CD8-positive, alpha-beta memory T cell (primary cell): ENCODE data around the gene ATAD3B. TPM values are rescaled to one million over a fixed set of nuclear protein-coding genes. Genes with fewer than 3 reads are reported as not detected.
"Not testable (repeated sequence)": the region's sequence is repeated elsewhere in the genome, so short reads cannot be mapped to it uniquely, and the experiment has no call there.

ENCODE experiments used
- CTCF ChIA-PET: fragments of 350-600 bp; sonication (Branson Sonifier 250); formaldehyde crosslinking; loops from one replicate; lab custom pipeline; 2021; ENCODE audit warnings: antibody characterized with exemption; lab: Charles Lee
- POLR2A ChIA-PET: fragments of 350-600 bp; sonication (Branson Sonifier 250); formaldehyde crosslinking; loops from one replicate; lab custom pipeline; 2021; ENCODE audit warnings: antibody characterized with exemption; lab: Charles Lee
- DNase-seq, 5 donors: peaks; one replicate each; pipeline versions ENCODE4 v3.0.0 to v3.0.0-alpha.2; 2020 to 2022; ENCODE audit warnings: mixed read lengths in 1 of 5
- H3K27ac ChIP-seq: one replicate; pipeline ENCODE4 v1.7.0; 2013; ENCODE audit warnings: low read depth, mild to moderate bottlenecking, low read length, moderate library complexity
- H3K27me3 ChIP-seq: 2 replicates; pipeline ENCODE4 v1.7.0; 2013; ENCODE audit warnings: low read length, mild to moderate bottlenecking; ENCODE audit not compliant: insufficient read depth, poor library complexity, severe bottlenecking
- H3K36me3 ChIP-seq: 2 replicates; pipeline ENCODE4 v1.7.0; 2013; ENCODE audit warnings: mild to moderate bottlenecking, low read length, moderate library complexity; ENCODE audit not compliant: insufficient read depth
- H3K4me1 ChIP-seq: 2 replicates; pipeline ENCODE4 v1.7.0; 2013; ENCODE audit warnings: mild to moderate bottlenecking, low read length, moderate library complexity; ENCODE audit not compliant: insufficient read depth
- H3K4me3 ChIP-seq: 2 replicates; pipeline ENCODE4 v1.7.0; 2013; ENCODE audit warnings: mild to moderate bottlenecking, low read length
- H3K9me3 ChIP-seq: 2 replicates; pipeline ENCODE4 v1.7.0; 2013; ENCODE audit warnings: mild to moderate bottlenecking, low read length
- H3K27ac Mint-ChIP-seq, 8 donors: one replicate each; pipeline ENCODE4 v1.8.0; 2020 to 2021; ENCODE audit warnings: mixed read lengths in 8 of 8, mild to moderate bottlenecking in 6 of 8, inconsistent platforms in 3 of 8, moderate library complexity in 3 of 8
- H3K27me3 Mint-ChIP-seq, 2 donors: one replicate each; pipeline ENCODE4 v1.8.0; 2020 to 2021; ENCODE audit warnings: mixed read lengths in 2 of 2, mild to moderate bottlenecking in 1 of 2, moderate library complexity in 1 of 2
- H3K36me3 Mint-ChIP-seq, 3 donors: one replicate each; pipeline ENCODE4 v1.8.0; 2020 to 2021; ENCODE audit warnings: mixed read lengths in 3 of 3, inconsistent platforms in 1 of 3, mild to moderate bottlenecking in 1 of 3
- H3K4me1 Mint-ChIP-seq, 3 donors: one replicate each; pipeline ENCODE4 v1.8.0; 2020 to 2021; ENCODE audit warnings: mixed read lengths in 3 of 3, inconsistent platforms in 1 of 3, mild to moderate bottlenecking in 1 of 3
- H3K4me3 Mint-ChIP-seq, 7 donors: one replicate each; pipeline ENCODE4 v1.8.0; 2020 to 2021; ENCODE audit warnings: mixed read lengths in 7 of 7, mild to moderate bottlenecking in 6 of 7, moderate library complexity in 4 of 7, inconsistent platforms in 2 of 7
- H3K9me3 Mint-ChIP-seq, 5 donors: one replicate each; pipeline ENCODE4 v1.8.0; 2020 to 2022; ENCODE audit warnings: mixed read lengths in 5 of 5, mild to moderate bottlenecking in 3 of 5, moderate library complexity in 2 of 5, inconsistent platforms in 1 of 5
- polyA plus RNA-seq: library from polyadenylated mRNA; unstranded; fragments of 300-500 nt; fragmentation: Illumina TruSeq; gene quantifications from one replicate; pipeline ENCODE4 v1.2.3, GENCODE V29; 2021
- total RNA-seq, 2 experiments: library from RNA; stranded (reverse); gene quantifications; one replicate each; pipeline ENCODE4 v1.2.3, GENCODE V29; 2021

The ATAD3B gene
- total and polyA plus RNA-seq, 3 experiments from 2014 or later, result 7.9 to 86.6 (median 81.6) TPM

- H3K4me3 Mint-ChIP-seq, H3K27ac Mint-ChIP-seq, CTCF ChIA-PET, H3K4me1 Mint-ChIP-seq, H3K36me3 ChIP-seq, H3K27ac ChIP-seq, H3K4me3 ChIP-seq, POLR2A ChIA-PET, H3K27me3 ChIP-seq, H3K9me3 Mint-ChIP-seq, H3K27me3 Mint-ChIP-seq, DNase-seq, H3K9me3 ChIP-seq, H3K4me1 ChIP-seq: not testable (repeated sequence)
- H3K36me3 Mint-ChIP-seq, result peaks cover 10 to 57% (median 19%) of the 10 kb centered on the region in 3 donors
These were observed 22.7 kb downstream of the ATAD3B start for GRCh38 chr1:1494311-1494710.

DNA sequence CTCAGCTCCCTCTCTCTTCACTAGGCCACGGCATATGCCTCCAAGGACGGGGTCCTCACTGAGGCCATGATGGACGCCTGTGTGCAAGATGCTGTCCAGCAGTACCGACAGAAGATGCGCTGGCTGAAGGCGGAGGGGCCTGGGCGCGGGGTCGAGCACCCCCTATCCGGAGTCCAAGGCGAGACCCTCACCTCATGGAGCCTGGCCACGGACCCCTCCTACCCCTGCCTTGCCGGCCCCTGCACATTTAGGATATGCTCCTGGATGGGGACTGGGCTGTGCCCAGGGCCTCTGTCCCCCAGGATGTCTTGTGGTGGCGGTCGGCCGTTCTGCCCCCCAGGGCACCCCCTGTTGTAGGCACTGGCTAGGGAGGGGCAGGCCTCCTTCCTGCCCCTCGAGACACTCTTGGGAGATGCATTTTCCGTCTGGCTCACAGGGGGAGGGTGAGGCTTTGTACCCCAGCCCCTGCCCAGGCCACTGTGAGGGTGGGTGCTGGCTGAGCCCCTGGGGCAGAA lies 24.0 kb downstream of the ATAD3B start:
- H3K27ac ChIP-seq, H3K9me3 Mint-ChIP-seq, H3K4me3 ChIP-seq, DNase-seq, H3K27me3 ChIP-seq, H3K9me3 ChIP-seq, H3K27me3 Mint-ChIP-seq, CTCF ChIA-PET, H3K4me1 Mint-ChIP-seq, H3K27ac Mint-ChIP-seq, H3K36me3 ChIP-seq, H3K4me3 Mint-ChIP-seq, H3K4me1 ChIP-seq, POLR2A ChIA-PET: not testable (repeated sequence)
- peaks cover 9 to 46% (median 19%) of the 10 kb centered on the region in 3 donors for H3K36me3 Mint-ChIP-seq

DNA sequence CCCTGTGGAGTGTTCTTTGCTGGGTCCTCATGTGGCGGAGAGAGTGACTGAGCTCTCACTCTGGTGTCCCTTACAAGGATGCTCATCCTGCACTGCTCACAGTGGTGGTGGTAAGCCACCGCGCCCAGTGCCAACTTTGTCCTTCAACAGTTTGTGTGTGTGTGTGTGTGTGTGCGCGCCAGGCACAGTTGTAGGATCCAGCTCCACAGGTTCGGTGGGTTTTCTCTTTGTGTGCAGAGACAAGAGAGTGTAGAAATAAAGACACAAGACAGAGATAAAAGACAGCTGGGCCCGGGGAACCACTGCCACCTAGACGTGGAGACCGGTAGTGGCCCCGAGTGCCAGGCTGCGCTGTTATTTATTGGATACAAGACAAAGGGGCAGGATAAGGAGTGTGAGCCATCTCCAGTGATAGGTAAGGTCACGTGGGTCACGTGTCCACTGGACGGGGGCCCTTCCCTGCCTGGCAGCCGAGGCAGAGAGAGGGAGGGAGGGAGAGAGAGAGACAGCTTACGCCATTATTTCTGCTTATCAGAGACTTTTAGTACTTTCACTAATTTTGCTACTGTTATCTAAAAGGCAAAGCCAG lies 33.3 kb downstream of the ATAD3B start:
- not testable (repeated sequence) for H3K9me3 ChIP-seq, H3K36me3 ChIP-seq, H3K4me1 ChIP-seq, H3K27me3 Mint-ChIP-seq, H3K27me3 ChIP-seq, H3K27ac ChIP-seq, H3K4me3 ChIP-seq, H3K9me3 Mint-ChIP-seq, H3K36me3 Mint-ChIP-seq
- Mint-ChIP-seq H3K4me1 (peaks cover 8 to 14% (median 12%) of the 10 kb centered on the region in 3 donors), H3K4me3 (peak overlapping the region; percentile 65 to 87 (median 82)), H3K27ac (peak overlapping the region; percentile 53 to 98 (median 94))
- peak; percentile 55 to 77 (median 62) for DNase-seq
- POLR2A ChIA-PET, result interaction anchor here (0.7 kb wide), 1 partner anchor 12 kb away, joined by 3 read pairs; no protein-coding TSS in a partner anchor
- CTCF ChIA-PET, result interaction anchor here (0.8 to 1.7 kb wide), 3 partner anchors 64 to 105 kb away, joined by 3 to 6 read pairs (median 3); no protein-coding TSS in a partner anchor

DNA sequence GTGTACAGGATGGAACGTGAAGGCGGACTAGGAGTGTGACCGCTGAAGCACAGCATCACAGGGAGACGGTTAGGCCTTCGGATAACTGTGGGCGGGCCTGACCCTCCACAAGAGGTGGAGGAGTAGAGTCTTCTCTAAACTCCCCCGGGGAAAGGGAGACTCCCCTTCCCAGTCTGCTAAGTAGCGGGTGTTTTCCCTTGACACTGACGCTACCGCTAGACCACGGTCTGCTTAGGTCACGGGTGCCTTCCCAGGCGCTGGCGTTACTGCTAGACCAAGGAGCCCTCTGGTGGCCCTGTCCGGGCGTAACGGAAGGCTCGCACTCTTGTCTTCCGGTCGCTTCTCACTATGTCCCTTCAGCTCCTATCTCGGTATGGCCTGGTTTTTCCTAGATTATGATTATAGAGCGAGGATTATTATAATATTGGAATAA lies 33.8 kb downstream of the ATAD3B start:
- H3K4me3 ChIP-seq, H3K36me3 Mint-ChIP-seq, H3K27me3 ChIP-seq, H3K9me3 Mint-ChIP-seq, H3K4me1 ChIP-seq, POLR2A ChIA-PET, H3K9me3 ChIP-seq, H3K27ac ChIP-seq, H3K36me3 ChIP-seq, H3K27me3 Mint-ChIP-seq: not testable (repeated sequence)
- H3K4me1 Mint-ChIP-seq, result peaks cover 8 to 14% (median 12%) of the 10 kb centered on the region in 3 donors
- H3K4me3 Mint-ChIP-seq, result peak overlapping the region; percentile 65 to 87 (median 82)
- H3K27ac Mint-ChIP-seq, result peak overlapping the region in 7 of 8 donors; percentile 53 to 98 (median 95)
- DNase-seq, result peak in 1 of 5 donors; percentile 18
- CTCF ChIA-PET, result interaction anchor here (0.9 to 1.7 kb wide), 2 partner anchors 64 to 200 kb away, joined by 3 to 6 read pairs; no protein-coding TSS in a partner anchor

- CTCF ChIA-PET, result interaction anchor here (0.9 to 1.7 kb wide), 2 partner anchors 65 to 201 kb away, joined by 3 to 6 read pairs; no protein-coding TSS in a partner anchor
- H3K27ac ChIP-seq, H3K27me3 Mint-ChIP-seq, H3K9me3 Mint-ChIP-seq, H3K9me3 ChIP-seq, H3K27me3 ChIP-seq, H3K36me3 Mint-ChIP-seq, POLR2A ChIA-PET, DNase-seq, H3K36me3 ChIP-seq, H3K4me3 ChIP-seq, H3K4me1 ChIP-seq: not testable (repeated sequence)
- Mint-ChIP-seq H3K27ac (peak overlapping the region in 7 of 8 donors; percentile 1 to 95 (median 84)), H3K4me1 (peaks cover 8 to 16% (median 13%) of the 10 kb centered on the region in 3 donors), H3K4me3 (peak overlapping the region; percentile 28 to 87 (median 68))
These were observed 34.2 kb downstream of the ATAD3B start for GRCh38 chr1:1505801-1506200.

DNA sequence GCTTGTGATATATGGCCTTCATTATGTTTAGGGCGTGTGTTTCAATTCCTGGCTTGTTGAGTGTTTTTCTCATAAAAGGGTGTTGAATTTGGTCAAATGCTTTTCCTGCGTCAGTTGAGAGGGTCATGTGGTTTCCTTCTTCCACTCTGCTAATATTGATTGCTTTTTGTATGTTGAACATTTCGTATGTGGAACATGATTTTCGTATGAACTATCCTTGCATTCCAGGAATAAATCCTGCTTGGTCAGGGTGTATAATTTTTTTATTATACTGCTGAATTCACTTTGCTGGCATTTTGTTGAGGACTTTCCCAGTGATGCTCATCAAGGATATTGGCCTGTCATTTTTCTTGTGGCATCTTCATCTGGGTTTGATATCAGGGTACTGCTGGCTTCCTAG lies 35.7 kb downstream of the ATAD3B start:
- POLR2A ChIA-PET, result no interaction called here
- H3K4me1 Mint-ChIP-seq, result peaks cover 12 to 22% (median 22%) of the 10 kb centered on the region in 3 donors
- H3K36me3 Mint-ChIP-seq, result peaks cover 0 to 6% (median 0%) of the 10 kb centered on the region in 3 donors
- no peaks in the 10 kb centered on the region for H3K27me3 ChIP-seq
- H3K4me1 ChIP-seq, result peaks cover 7% of the 10 kb centered on the region
- no peaks in the 10 kb centered on the region for H3K9me3 ChIP-seq
- peak overlapping the region in 1 of 8 donors; percentile 46 for H3K27ac Mint-ChIP-seq
- no peak overlapping the region for H3K4me3 ChIP-seq
- no peak overlapping the region for H3K27ac ChIP-seq
- DNase-seq, result no peak
- H3K9me3 Mint-ChIP-seq, result no peaks in the 10 kb centered on the region
- peaks cover 0 to 3% of the 10 kb centered on the region in 2 donors for H3K27me3 Mint-ChIP-seq
- CTCF ChIA-PET, result no interaction called here
- H3K36me3 ChIP-seq, result no peaks in the 10 kb centered on the region
- H3K4me3 Mint-ChIP-seq, result peak overlapping the region in 1 of 7 donors; percentile 60

GRCh38 chr1:1508775-1509464 lies 37.4 kb downstream of the ATAD3B start:
- H3K9me3 ChIP-seq, CTCF ChIA-PET, H3K27me3 Mint-ChIP-seq, H3K4me3 ChIP-seq, H3K36me3 Mint-ChIP-seq, H3K27ac Mint-ChIP-seq, H3K27me3 ChIP-seq, H3K4me3 Mint-ChIP-seq, H3K4me1 ChIP-seq, H3K9me3 Mint-ChIP-seq, H3K27ac ChIP-seq, DNase-seq, H3K36me3 ChIP-seq: not testable (repeated sequence)
- POLR2A ChIA-PET, result interaction anchor here (0.7 kb wide), 1 partner anchor 25 kb away, joined by 4 read pairs; no protein-coding TSS in a partner anchor
- H3K4me1 Mint-ChIP-seq, result peaks cover 15 to 25% (median 25%) of the 10 kb centered on the region in 3 donors

DNA sequence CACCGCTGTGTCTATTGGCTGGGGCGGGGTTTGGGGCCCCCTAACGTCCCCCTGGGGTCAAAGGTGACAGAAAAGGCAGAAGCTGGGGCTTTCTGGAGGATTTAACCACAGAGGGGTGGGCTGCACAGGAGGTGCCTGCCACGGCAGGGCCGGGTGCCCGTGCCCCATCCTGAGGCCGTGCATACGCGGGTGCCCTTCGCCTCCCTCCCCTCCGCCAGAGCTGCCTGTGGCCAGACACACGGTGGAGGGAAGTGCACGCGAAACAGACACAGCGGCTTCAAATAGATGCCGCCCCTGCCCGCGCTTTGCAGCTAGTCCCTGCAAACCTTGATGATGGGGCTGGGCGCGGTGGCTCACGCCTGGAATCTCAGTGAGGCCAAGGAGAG lies 37.9 kb downstream of the ATAD3B start:
- H3K27me3 Mint-ChIP-seq, H3K36me3 Mint-ChIP-seq, H3K27ac ChIP-seq, H3K4me3 Mint-ChIP-seq, CTCF ChIA-PET, H3K4me1 ChIP-seq, H3K27me3 ChIP-seq, H3K27ac Mint-ChIP-seq, H3K36me3 ChIP-seq, H3K9me3 ChIP-seq, H3K4me3 ChIP-seq, H3K9me3 Mint-ChIP-seq, DNase-seq: not testable (repeated sequence)
- POLR2A ChIA-PET, result interaction anchor here (0.7 kb wide), 1 partner anchor 25 kb away, joined by 4 read pairs; no protein-coding TSS in a partner anchor
- H3K4me1 Mint-ChIP-seq, result peaks cover 15 to 25% (median 25%) of the 10 kb centered on the region in 3 donors
